Measurements from ENCODE around the gene FBXW7.

FBXW7 gene

DNA sequence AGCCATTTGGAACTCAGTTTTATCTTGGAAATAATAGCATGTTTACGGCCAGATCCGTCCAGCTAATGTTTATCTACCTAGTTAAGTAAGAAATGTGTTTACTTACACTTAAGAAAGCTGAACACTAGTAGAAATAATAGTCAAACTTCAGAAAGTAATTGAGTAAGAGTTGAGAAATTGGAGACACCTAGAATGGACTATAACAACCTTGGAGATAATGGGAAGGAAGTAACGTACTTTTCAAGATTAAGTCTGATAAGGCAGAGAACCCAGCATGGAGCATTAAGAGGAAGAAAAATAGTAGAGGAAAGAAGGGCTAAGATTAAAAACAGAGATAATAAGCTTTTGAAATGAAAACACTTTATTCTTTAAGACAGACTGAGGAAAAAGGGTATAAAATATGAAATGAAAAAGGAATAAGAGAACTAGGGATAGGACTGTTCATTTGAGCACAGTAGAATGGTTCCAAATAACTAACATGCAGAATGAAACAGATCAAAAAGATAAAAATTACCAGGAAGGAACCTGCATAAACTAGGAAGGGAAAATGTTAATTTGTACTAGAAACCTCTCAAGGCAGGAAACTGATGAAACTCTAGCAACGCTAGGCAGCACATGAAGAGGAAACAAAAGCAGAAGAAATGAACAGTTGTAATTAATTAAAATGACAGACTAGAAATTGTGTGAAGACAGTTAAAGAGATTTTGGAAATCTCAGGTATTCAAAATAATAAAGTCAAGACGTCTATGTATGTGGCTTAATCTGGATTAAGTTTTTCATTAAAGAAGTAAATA, 71.7 kb downstream of the FBXW7 start:
- DNase-seq, result no peak

DNA sequence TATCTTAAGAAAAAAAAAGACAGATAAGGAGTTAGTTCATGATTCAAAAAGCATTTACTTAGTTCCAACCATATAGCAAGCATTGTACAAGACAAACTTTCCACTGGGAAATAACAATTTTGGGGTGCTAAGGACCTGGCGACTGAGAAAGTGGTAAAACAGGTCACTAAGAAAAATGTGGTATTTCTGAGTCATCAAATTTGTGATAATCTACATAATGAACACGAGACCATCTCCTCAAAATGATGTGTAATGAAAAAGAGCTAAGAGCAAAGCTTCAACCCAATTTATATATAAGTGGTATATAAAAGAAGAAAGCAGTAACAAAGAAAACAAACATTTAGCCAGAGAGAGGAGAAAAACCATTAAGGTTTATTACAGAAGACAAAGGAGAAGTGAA, 72.3 kb downstream of the FBXW7 start:
- no peak for DNase-seq

GRCh38 chr4:152462695-152463094, 73.2 kb downstream of the FBXW7 start:
- DNase-seq, result no peak

- DNase-seq, result no peak
These were observed 73.8 kb downstream of the FBXW7 start for GRCh38 chr4:152462047-152462446.

DNA sequence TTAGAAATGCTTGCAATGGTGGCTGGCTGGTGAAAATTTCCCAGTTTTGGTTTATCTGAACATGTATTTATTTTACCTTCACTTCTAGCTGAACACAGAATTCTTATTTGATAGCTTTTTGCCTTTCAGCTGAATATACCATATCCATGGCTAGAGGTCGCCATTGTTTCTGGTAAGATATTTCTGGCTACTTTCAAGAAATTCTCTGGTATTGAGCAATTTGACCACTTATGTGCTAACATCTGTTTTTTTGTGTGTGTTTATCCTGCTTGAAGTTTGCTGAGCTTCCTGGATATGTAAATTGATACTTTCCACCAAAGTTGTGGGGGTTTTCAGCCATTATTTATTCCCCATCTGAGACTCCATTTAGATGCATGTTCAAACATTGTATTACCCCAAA, 75.4 kb downstream of the FBXW7 start:
- DNase-seq, result no peak

- DNase-seq, result no peak
These were observed 76.6 kb downstream of the FBXW7 start for GRCh38 chr4:152459326-152459725.

- no peak for DNase-seq
These were observed 77.0 kb downstream of the FBXW7 start for GRCh38 chr4:152458801-152459302.

DNA sequence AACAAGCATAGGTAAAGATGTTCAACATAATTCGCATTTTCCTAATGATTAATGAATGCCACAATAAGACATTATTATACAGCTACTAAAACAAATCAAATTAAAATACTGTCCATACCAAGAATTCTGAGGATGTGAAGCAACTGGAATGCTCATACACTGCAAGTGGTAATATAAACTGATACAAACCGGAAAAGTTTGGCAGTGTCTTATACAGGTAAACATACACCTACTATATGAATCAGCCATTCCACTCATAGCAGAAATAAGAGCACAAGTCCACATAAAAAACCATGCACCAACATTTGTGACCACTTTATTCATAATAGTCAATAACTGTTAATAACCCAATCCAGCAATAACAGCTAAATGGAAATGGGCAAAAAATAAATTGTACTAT, 79.3 kb downstream of the FBXW7 start:
- no peak for DNase-seq

- DNase-seq, result no peak
These were observed 80.6 kb downstream of the FBXW7 start for GRCh38 chr4:152455311-152455710.

GRCh38 chr4:152454398-152455011, 81.4 kb downstream of the FBXW7 start:
- DNase-seq, result no peak

GRCh38 chr4:152451496-152451895, 84.4 kb downstream of the FBXW7 start:
- DNase-seq, result no peak

GRCh38 chr4:152448854-152449253, 87.0 kb downstream of the FBXW7 start:
- DNase-seq, result no peak

DNA sequence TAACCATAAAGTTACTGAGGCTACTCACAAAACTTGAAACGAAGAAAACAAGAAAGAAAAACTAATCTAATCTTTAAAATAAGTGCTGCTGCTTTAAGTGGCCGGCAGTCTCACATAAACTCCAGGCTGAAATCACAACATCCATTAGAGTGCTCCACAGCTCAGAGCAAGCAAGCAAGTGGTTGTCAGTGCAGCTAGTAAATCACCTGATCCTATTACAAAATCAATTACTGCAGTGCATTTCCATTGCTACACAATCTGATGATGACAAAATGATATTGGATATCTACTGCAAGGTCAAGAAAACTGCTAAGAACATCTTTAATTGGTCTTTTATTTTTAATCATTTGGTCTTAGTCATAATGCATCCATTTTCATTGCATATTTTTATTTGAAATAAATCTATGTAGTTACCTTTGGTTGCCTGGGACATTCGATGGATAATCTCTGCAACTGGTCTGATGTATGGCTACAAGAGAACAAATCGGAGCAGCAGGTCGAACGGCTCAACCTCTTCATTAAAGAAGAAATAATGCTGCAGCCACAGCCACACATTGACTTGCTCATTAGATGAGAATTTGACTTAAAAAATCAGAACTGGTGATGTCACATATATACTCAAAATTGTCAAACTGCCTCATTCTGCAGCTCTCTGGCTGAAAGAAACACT, 87.7 kb downstream of the FBXW7 start:
- DNase-seq, result no peak

- no peak for DNase-seq
These were observed 92.0 kb downstream of the FBXW7 start for GRCh38 chr4:152443859-152444258.

DNA sequence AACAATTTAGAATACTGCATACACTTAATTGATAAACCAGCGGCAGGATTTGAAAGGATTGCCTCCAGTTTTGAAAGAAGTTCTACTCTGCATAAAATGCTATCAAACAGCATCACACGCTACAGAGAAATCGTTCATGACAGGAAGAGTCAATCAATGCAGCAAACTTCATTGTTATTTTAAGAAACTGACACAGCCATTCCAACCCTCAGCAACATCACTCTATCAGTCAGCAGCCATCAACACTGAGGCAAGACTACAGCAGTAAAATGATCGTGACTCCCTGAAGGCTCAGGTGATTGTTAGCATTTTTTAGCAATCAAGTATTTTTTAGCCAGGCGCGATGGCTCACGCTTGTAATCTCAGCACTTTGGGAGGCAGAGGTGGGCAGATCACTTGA, 98.3 kb downstream of the FBXW7 start:
- DNase-seq, result no peak

- DNase-seq, result no peak
These were observed 99.5 kb downstream of the FBXW7 start for GRCh38 chr4:152436384-152436783.

- DNase-seq, result no peak
These were observed 101.9 kb downstream of the FBXW7 start for GRCh38 chr4:152434011-152434410.

- no peak for DNase-seq
These were observed 104.1 kb downstream of the FBXW7 start for GRCh38 chr4:152431784-152432183.

- no peak for DNase-seq
These were observed 104.6 kb downstream of the FBXW7 start for GRCh38 chr4:152431291-152431690.

GRCh38 chr4:152430507-152430906, 105.4 kb downstream of the FBXW7 start:
- DNase-seq, result no peak

DNA sequence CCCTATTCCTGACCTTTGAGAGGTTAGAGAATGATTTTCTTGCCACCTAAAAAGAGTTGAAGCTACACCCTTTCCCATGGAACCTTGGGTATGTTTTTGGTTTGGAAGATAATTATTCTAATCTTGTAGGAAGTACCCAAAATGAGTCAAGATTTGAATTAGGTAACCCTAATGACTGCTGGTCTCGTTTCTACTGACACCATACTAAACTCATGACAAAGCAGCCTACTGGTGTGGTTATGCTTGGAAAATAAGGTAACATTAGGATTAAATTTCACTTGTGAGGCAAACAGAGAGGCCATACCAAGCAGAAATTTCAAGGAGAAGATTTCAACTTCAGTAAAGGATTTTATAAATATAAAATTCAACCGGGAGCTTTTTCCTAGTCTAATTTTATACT, 107.9 kb downstream of the FBXW7 start:
- no peak for DNase-seq

DNA sequence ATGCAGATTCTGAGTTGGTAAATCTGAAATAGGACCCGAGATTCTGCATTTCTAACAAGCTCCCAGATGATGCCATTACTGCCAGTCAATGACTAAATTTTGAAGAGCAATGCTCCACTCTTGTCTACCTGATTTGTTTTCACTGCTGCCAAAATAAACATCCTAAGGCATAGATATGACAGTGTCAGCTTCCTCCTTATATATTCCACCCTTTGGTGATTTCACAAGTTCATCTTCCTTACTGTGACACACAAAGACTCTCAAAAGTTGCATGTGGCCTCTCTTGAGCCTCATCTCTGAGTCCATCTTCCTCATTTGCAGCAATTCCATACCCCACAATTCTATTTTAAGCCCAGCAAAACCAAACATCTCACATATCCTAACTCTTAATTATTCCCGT, 110.9 kb downstream of the FBXW7 start:
- DNase-seq, result no peak

- no peak for DNase-seq
These were observed 111.5 kb downstream of the FBXW7 start for GRCh38 chr4:152424396-152424795.

DNA sequence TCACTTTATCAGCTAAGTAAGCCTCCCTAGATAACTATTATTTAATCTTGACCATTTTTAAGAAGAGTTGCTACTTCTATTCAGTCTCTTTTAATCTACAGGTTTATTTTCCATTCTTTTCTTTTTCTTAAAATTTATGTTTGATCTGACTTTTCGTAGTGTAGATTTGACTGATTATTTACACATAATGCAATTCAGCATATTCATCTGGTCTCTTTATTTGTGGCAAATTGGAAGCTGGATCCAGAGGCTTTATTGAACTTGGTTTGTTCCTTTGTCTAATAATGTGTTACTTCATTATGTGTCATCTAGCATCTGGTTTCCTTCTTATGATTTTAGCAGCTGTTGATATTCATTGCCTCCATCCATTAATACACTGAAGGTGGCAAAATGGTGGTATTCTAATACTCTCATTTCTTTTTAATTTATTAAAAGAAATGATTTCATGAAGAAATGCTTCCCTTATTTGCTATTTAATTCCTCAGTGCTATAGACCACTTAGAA, 113.0 kb downstream of the FBXW7 start:
- DNase-seq, result no peak
